ENCODE measurements around the gene ITFG2.

GRCh38 chr12:2833327-2833726, 20.9 kb downstream of the ITFG2 start:
- TF ChIP-seq POLR2AphosphoS5 (IDR thresholded peaks at IDR 0.05; ENCODE audit: borderline replicate concordance, low read depth, low read length) (no peak), EZH2 (IDR thresholded peaks at IDR 0.05) (no peak), FOXP2 (optimal IDR thresholded peaks at IDR 0.05; ENCODE audit: control extremely low read depth, extremely low read length, insufficient read depth) (no peak)

Measured in SK-N-MC (cell line).